GM23338 (cell line): ENCODE data around the gene ACTBL2. TPM values are rescaled to one million over a fixed set of nuclear protein-coding genes. Genes with fewer than 3 reads are reported as not detected.

Source experiments
- ATAC-seq: fragments of 200-7000 bp; cut with Tn5 transposase; 3 replicates; pipeline ENCODE4 v1.9.1; 2020
- DNase-seq: peaks from one replicate; pipeline ENCODE4 v3.0.0-alpha.2; 2015; ENCODE audit warnings: low spot score
- H2AFZ ChIP-seq: fragments of 200-600 bp; sonication (generic); 2 replicates; pipeline ENCODE4 v1.8.0; 2016; ENCODE audit warnings: antibody characterized with exemption, mild to moderate bottlenecking, moderate library complexity
- H3F3A ChIP-seq: fragments of 200-600 bp; sonication (generic); replicated peaks from 2 replicates; pipeline ENCODE4 v1.8.0; 2017; ENCODE audit warnings: antibody characterized with exemption, mixed run types, low read depth
- H3K27ac ChIP-seq: fragments of 200-600 bp; sonication (generic); 2 replicates; pipeline ENCODE4 v1.6.1; 2016; ENCODE audit warnings: low read depth
- H3K27me3 ChIP-seq: fragments of 200-600 bp; sonication (generic); 2 replicates; pipeline ENCODE4 v1.8.0; 2016; ENCODE audit warnings: mild to moderate bottlenecking, mixed run types, moderate library complexity; ENCODE audit not compliant: insufficient read depth
- H3K36me3 ChIP-seq: fragments of 200-600 bp; sonication (generic); 2 replicates; pipeline ENCODE4 v1.8.0; 2016; ENCODE audit warnings: mild to moderate bottlenecking; ENCODE audit not compliant: insufficient read depth
- H3K4me1 ChIP-seq: fragments of 200-600 bp; sonication (generic); 2 replicates; pipeline ENCODE4 v1.8.0; 2016; ENCODE audit warnings: mild to moderate bottlenecking, moderate library complexity; ENCODE audit not compliant: insufficient read depth
- H3K4me2 ChIP-seq: fragments of 200-600 bp; sonication (generic); 2 replicates; pipeline ENCODE4 v1.7.1; 2017; ENCODE audit warnings: mixed run types
- H3K4me3 ChIP-seq: fragments of 200-600 bp; sonication (generic); 2 replicates; pipeline ENCODE4 v1.6.1; 2016; ENCODE audit warnings: mixed run types
- H3K79me2 ChIP-seq: fragments of 200-600 bp; sonication (generic); replicated peaks from 2 replicates; pipeline ENCODE4 v1.8.0; 2017; ENCODE audit warnings: mild to moderate bottlenecking; ENCODE audit not compliant: insufficient read depth
- H3K9me2 ChIP-seq: fragments of 200-600 bp; sonication (generic); 2 replicates; pipeline ENCODE4 v1.8.0; 2017; ENCODE audit not compliant: insufficient read depth
- H4K20me1 ChIP-seq: fragments of 200-600 bp; sonication (generic); replicated peaks from 2 replicates; pipeline ENCODE4 v1.8.0; 2017; ENCODE audit warnings: mild to moderate bottlenecking; ENCODE audit not compliant: insufficient read depth
- H3K27ac Mint-ChIP-seq: 2 replicates; pipeline ENCODE4 v1.8.0; 2020; ENCODE audit warnings: inconsistent platforms, mild to moderate bottlenecking, moderate library complexity, mixed read lengths
- H3K27me3 Mint-ChIP-seq: 3 replicates; pipeline ENCODE4 v1.8.0; 2022; ENCODE audit warnings: low read depth, mild to moderate bottlenecking, moderate library complexity, mixed read lengths, inconsistent platforms; ENCODE audit not compliant: insufficient read depth, poor library complexity
- H3K36me3 Mint-ChIP-seq: 3 replicates; pipeline ENCODE4 v1.8.0; 2021; ENCODE audit warnings: low read depth, mild to moderate bottlenecking, inconsistent platforms, moderate library complexity, mixed read lengths
- H3K4me1 Mint-ChIP-seq: 3 replicates; pipeline ENCODE4 v1.8.0; 2020; ENCODE audit warnings: mild to moderate bottlenecking, inconsistent platforms, mixed read lengths
- H3K4me3 Mint-ChIP-seq: 3 replicates; pipeline ENCODE4 v1.8.0; 2021; ENCODE audit warnings: moderate library complexity, mild to moderate bottlenecking, inconsistent platforms, mixed read lengths
- H3K9me3 Mint-ChIP-seq: 3 replicates; pipeline ENCODE4 v1.8.0; 2020; ENCODE audit warnings: moderate library complexity, mild to moderate bottlenecking, inconsistent platforms, mixed read lengths
- CTCF ChIP-seq, 2 experiments: fragments of 200-600 bp in 1 of 2; sonication (generic) in 1 of 2; conservative IDR thresholded peaks; 2 replicates each; pipeline versions ENCODE4 v1.5.1 to v1.6.1; 2016 to 2017; ENCODE audit warnings: antibody characterized with exemption in 2 of 2, low read depth in 2 of 2, mild to moderate bottlenecking in 2 of 2, moderate library complexity in 1 of 2
- ETS1 ChIP-seq: IDR thresholded peaks from 2 replicates; pipeline ENCODE4 v1.6.1; 2016; ENCODE audit warnings: antibody characterized with exemption
- EZH2 ChIP-seq: fragments of 200-600 bp; sonication (generic); IDR thresholded peaks from one replicate; pipeline ENCODE4 v1.8.0; 2017; ENCODE audit warnings: antibody characterized with exemption, mild to moderate bottlenecking, low read depth; ENCODE audit not compliant: unreplicated experiment
- JUNB ChIP-seq: IDR thresholded peaks from one replicate; pipeline ENCODE4 v1.6.1; 2016; ENCODE audit warnings: antibody characterized with exemption; ENCODE audit not compliant: unreplicated experiment
- ZNF114 ChIP-seq: fragments of 250-450 bp; sonication (Bioruptor Pico); IDR thresholded peaks from 2 replicates; pipeline ENCODE4 v1.5.0; 2020; ENCODE audit warnings: mild to moderate bottlenecking, moderate library complexity
- polyA plus RNA-seq: library from polyadenylated mRNA; unstranded; fragments of >200 nt; fragmentation: Nextera tagmentation; extraction: Ambion mirVana; gene quantifications from 2 replicates; pipeline ENCODE4 v1.2.1, GENCODE V29; 2016
- total RNA-seq: library from RNA; depleted of rRNA; stranded (reverse); fragments of >200 nt; shearing (Covaris generic); gene quantifications from 2 replicates; pipeline ENCODE4 v1.2.3, GENCODE V29; 2014
- TF ChIP-seq, protein P1 (sequence below): fragments of 250-450 bp; sonication (Bioruptor Pico); IDR thresholded peaks from 2 replicates; pipeline ENCODE4 v1.5.0; 2020; ENCODE audit warnings: mild to moderate bottlenecking, moderate library complexity

Gene ACTBL2
- total and polyA plus RNA-seq, 2 experiments from 2014 or later, result not detected

DNA sequence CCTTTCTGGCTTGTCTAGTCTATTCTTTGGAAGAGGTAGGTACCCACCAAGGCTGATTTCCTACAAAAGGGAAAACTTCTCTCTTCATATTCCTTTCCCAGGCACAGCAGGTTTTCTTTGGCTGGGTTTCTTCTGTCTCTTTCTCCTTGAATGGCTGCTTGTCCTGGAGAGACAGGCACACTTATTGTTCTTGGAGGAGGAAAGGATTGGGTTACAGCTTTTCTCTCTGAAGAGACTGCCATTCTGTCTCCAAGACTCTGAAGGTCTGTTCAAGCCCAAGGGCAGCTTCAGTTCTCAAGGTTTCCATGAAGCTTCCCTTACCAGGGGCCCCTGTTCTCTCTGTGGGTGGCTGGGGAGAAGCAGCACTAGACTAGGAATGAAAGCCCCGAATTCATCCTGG is 33.9 kb downstream of the ACTBL2 start (continued):
- TF ChIP-seq, protein P1, sequence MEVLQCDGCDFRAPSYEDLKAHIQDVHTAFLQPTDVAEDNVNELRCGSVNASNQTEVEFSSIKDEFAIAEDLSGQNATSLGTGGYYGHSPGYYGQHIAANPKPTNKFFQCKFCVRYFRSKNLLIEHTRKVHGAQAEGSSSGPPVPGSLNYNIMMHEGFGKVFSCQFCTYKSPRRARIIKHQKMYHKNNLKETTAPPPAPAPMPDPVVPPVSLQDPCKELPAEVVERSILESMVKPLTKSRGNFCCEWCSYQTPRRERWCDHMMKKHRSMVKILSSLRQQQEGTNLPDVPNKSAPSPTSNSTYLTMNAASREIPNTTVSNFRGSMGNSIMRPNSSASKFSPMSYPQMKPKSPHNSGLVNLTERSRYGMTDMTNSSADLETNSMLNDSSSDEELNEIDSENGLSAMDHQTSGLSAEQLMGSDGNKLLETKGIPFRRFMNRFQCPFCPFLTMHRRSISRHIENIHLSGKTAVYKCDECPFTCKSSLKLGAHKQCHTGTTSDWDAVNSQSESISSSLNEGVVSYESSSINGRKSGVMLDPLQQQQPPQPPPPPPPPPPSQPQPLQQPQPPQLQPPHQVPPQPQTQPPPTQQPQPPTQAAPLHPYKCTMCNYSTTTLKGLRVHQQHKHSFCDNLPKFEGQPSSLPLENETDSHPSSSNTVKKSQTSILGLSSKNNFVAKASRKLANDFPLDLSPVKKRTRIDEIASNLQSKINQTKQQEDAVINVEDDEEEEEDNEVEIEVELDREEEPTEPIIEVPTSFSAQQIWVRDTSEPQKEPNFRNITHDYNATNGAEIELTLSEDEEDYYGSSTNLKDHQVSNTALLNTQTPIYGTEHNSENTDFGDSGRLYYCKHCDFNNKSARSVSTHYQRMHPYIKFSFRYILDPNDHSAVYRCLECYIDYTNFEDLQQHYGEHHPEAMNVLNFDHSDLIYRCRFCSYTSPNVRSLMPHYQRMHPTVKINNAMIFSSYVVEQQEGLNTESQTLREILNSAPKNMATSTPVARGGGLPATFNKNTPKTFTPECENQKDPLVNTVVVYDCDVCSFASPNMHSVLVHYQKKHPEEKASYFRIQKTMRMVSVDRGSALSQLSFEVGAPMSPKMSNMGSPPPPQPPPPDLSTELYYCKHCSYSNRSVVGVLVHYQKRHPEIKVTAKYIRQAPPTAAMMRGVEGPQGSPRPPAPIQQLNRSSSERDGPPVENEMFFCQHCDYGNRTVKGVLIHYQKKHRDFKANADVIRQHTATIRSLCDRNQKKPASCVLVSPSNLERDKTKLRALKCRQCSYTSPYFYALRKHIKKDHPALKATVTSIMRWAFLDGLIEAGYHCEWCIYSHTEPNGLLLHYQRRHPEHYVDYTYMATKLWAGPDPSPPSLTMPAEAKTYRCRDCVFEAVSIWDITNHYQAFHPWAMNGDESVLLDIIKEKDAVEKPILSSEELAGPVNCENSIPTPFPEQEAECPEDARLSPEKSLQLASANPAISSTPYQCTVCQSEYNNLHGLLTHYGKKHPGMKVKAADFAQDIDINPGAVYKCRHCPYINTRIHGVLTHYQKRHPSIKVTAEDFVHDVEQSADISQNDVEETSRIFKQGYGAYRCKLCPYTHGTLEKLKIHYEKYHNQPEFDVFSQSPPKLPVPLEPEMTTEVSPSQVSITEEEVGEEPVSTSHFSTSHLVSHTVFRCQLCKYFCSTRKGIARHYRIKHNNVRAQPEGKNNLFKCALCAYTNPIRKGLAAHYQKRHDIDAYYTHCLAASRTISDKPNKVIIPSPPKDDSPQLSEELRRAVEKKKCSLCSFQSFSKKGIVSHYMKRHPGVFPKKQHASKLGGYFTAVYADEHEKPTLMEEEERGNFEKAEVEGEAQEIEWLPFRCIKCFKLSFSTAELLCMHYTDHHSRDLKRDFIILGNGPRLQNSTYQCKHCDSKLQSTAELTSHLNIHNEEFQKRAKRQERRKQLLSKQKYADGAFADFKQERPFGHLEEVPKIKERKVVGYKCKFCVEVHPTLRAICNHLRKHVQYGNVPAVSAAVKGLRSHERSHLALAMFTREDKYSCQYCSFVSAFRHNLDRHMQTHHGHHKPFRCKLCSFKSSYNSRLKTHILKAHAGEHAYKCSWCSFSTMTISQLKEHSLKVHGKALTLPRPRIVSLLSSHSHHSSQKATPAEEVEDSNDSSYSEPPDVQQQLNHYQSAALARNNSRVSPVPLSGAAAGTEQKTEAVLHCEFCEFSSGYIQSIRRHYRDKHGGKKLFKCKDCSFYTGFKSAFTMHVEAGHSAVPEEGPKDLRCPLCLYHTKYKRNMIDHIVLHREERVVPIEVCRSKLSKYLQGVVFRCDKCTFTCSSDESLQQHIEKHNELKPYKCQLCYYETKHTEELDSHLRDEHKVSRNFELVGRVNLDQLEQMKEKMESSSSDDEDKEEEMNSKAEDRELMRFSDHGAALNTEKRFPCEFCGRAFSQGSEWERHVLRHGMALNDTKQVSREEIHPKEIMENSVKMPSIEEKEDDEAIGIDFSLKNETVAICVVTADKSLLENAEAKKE (CRISPR knock-in tag), result no peak; the same call in 1 of the 2 replicates
- TF ChIP-seq JUNB (no peak), CTCF (conservative IDR thresholded peaks at IDR 0.05; ENCODE audit: low read depth in 2 of 2) (no peak)

DNA sequence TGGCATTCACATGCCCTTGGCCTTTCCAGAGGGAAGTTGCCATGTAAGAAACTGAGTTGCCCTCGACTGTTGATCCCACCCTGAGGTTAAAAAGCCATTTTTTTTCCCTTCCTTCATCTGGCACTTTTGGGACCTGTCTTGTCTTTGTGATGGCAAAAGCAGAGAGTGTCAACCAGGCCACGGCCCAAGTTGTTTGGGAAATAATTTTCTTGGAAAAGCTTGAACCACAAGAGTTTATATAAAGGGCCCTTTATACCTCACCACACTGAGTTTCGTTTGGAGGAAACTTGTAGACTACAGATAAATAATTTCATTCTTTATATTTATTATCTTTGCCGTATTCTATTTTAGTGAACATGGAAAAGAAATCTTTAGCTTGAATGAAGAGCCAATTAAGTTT is 34.3 kb downstream of the ACTBL2 start:
- Mint-ChIP-seq H3K4me1 (no peaks in the 10 kb centered on the region; the same call in 2 of the 3 replicates), H3K27me3 (peaks cover 6% of the 10 kb centered on the region), H3K9me3 (no peaks in the 10 kb centered on the region), H3K4me3 (no peak overlapping the region), H3K27ac (no peak overlapping the region), H3K36me3 (no peaks in the 10 kb centered on the region)
- Histone ChIP-seq H3K27ac (no peak overlapping the region), H3K4me1 (no peaks in the 10 kb centered on the region), H3K4me2 (no peak overlapping the region), H3K36me3 (no peaks in the 10 kb centered on the region), H3K4me3 (no peak overlapping the region), H4K20me1 (no peaks in the 10 kb centered on the region), H3K27me3 (no peaks in the 10 kb centered on the region), H2AFZ (no peak overlapping the region), H3K9me2 (peaks cover 10% of the 10 kb centered on the region), H3F3A (no peaks in the 10 kb centered on the region), H3K79me2 (no peaks in the 10 kb centered on the region)
- DNase-seq (no peak), ATAC-seq (no peak)
- TF ChIP-seq EZH2 (no peak), CTCF (conservative IDR thresholded peaks at IDR 0.05; ENCODE audit: low read depth in 2 of 2) (no peak), ZNF114 (no peak), ETS1 (no peak)
